GM18951 (cell line): ENCODE data around the gene PCBP3.

Experiments
- POLR2A ChIP-seq: IDR thresholded peaks from 4 replicates; pipeline ENCODE4 v1.6.1; 2011; ENCODE audit warnings: mild to moderate bottlenecking; ENCODE audit not compliant: insufficient read length, insufficient read depth; ENCODE audit errors: extremely low read depth
- in situ Hi-C: fragments of 300-500 bp; cut with MboI; formaldehyde crosslinking; loops from one replicate; pipeline ENCODE4 v1.12.0; 2022; ENCODE audit warnings: low sequenced_read_pairs, mixed read lengths, inconsistent platforms; ENCODE audit not compliant: unreplicated experiment

The PCBP3 gene

GRCh38 chr21:45979141-45979631 lies 335.7 kb downstream of the PCBP3 start:
- in situ Hi-C loops = no loop called here
- no peak for TF ChIP-seq POLR2A

DNA sequence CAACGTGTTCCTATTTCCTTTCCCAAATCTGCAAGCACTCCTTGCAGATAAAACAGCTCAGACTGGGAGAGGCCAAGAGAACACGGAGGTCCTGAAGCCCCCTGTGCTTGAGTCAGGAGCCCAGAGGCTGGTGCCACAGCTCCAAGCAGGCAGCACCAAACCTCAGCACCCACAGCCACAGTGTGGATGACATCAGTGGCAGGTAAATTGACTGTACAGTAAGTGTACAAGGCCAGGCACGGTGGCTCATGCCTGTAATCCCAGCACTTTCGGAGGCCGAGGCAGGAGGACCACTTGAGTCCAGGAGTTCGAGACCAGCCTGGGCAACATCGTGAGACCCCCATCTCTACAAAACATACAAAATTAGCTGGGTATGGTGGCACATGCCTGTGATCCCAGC lies 336.1 kb downstream of the PCBP3 start:
- no peak for TF ChIP-seq POLR2A

GRCh38 chr21:45980271-45980670 lies 336.7 kb downstream of the PCBP3 start:
- TF ChIP-seq POLR2A = no peak
- in situ Hi-C loops = no loop called here

More for the DNA sequence above, 336.1 kb downstream of the PCBP3 start:
- in situ Hi-C loops = no loop called here

GRCh38 chr21:45980697-45981096 lies 337.2 kb downstream of the PCBP3 start:
- no peak for TF ChIP-seq POLR2A
- in situ Hi-C loops = no loop called here

DNA sequence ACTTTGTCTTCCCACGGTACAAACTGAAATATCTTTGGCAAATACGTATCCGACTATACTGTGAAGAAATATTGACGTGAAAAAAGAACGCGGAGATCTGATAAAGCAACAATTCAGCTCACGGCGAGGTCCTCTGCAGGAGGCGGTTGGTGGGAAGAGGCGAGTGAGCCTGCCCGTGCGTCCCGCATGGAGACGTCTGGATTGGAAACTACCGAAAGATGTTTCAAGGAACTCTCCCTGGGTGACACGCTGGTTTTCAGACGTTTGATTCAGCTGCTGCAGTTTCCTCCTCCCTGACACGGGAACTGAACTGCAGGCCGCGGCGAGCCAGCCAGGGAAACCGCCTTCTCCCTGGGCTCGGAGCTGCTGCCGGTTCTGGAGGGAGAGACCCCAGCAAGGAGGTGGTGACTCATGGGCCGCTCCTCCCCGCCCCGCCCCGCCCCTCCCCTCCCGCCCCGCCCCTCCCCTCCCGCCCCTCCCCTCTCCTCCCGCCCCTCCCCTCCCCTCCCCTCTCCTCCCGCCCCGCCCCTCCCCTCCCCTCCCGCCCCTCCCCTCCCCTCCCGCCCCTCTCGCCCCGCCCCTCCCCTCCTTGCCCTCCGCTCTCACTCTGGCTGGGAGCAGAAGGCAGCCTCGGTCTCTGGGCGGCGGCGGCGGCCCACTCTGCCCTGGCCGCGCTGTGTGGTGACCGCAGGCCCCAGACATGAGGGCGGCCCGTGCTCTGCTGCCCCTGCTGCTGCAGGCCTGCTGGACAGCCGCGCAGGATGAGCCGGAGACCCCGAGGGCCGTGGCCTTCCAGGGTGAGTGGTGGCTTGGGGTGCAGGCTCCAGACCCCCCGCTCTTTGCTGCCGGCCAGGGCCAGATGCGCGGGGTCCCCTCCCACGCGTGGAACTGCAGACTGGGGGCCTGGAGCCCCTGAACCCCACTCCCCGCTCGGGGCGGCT lies 337.9 kb downstream of the PCBP3 start, which contains the start of gene COL6A1:
COL6A1 (plus strand) TSS at position 620 of the 941 bp plus-strand sequence; CDS start at position 701, 81 bp downstream.
- no peak for TF ChIP-seq POLR2A
- in situ Hi-C loops = no loop called here

GRCh38 chr21:45982092-45982757 lies 338.7 kb downstream of the PCBP3 start:
- in situ Hi-C loops = no loop called here
- TF ChIP-seq POLR2A = no peak

DNA sequence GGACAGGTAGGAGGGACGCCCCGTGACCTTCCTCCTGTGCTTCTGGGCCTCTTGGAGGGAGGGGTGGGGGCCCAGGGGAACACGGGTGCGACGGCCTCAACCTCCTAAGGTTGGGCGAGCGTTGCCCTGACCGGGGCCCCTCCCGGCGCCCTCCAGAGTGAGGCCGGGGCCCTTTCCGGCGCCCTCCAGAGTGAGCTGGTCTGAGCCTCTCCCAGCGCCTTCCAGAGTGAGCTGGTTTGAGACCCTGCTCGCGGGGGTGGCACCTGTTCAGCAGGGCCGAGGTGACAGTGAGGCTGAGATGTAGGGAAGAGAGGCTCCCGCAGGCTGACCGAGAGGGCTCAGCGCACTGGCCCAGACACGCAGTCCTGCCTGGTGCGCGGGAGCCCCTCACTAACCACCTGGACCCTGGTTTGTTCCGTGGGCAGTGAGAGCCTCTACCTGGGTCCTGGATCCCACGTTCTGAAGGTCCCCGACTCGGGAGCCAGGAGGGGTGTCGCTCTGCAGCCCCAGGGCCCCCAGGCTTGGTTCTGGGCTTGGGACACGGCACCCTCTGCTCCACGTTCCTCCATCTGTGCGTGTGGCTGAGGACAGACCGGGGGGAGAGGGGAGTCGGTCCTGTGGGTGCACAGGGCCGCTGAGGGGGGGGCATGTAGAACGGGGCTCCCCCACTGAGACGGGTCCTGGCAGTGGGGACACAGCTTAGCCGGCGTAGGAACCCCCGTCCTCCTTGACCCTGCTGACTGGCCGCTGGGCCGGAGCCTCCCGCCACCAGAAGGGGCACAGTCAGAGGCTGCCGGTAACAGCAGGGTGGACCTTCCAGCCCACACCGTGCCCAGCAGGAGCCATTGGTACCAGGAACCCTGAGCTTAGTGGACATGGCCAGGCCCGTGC lies 339.5 kb downstream of the PCBP3 start:
- no peak for TF ChIP-seq POLR2A
- in situ Hi-C loops = no loop called here

GRCh38 chr21:45983649-45983965 lies 340.1 kb downstream of the PCBP3 start:
- no peak for TF ChIP-seq POLR2A
- in situ Hi-C loops = no loop called here

GRCh38 chr21:45983981-45984551 lies 340.5 kb downstream of the PCBP3 start:
- no peak for TF ChIP-seq POLR2A
- in situ Hi-C loops = no loop called here

- in situ Hi-C loops = no loop called here
- no peak for TF ChIP-seq POLR2A
Measured at GRCh38 chr21:45984584-45985095, 341.1 kb downstream of the PCBP3 start.

DNA sequence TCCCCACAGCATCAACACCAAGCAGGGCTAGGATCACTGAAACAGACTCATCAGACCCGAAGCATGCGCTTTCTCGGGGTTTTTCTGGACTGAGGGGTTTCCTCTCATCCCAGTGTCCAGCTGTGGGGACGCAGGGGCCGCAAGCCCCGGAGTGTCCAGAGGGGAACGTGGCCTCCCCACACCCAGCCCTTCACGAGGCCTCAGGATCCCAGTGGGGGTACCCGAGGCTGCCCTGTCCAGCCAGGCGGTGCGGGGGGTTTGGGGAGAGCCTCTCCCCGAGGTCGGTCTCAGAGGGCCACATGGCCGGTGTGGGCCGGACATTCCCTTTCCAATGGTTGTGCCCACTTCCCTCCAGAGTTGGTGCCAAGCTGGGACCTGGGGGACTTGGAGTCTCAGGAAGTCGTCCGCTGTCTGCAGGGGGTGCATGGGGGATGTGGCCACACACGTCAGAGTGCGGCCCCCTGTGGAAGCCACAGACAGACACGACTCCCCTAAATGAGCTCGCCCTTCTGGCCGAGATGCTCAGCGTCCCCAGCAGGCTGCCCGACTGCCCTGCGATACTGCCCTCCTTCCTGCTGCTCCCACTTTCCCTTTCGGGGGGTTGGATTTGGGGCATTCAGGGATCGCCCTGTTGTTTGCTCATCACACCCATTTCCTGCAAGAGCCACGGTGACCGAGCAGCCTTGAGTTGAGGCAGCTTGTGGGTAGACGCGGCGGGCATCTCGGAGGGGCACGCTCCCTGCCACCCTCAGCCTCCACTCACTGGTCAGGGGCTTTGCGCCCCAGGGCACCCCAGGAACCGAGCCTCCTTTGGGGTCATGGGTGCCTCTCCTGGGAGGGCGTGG lies 342.2 kb downstream of the PCBP3 start:
- no peak for TF ChIP-seq POLR2A
- in situ Hi-C loops = no loop called here
